ENCODE measurements around the gene RNF157. TPM values are rescaled to one million over a fixed set of nuclear protein-coding genes. Genes with fewer than 3 reads are reported as not detected.

The RNF157 gene
- total and polyA plus RNA-seq, 2 experiments from 2014 or later: 5.0 to 8.6 TPM

- Histone ChIP-seq H3K36me3 (replicated peaks; ENCODE audit: insufficient read depth, low read depth) (no peaks in the 10 kb centered on the region), H3K79me2 (no peaks in the 10 kb centered on the region), H4K20me1 (ENCODE audit: insufficient read depth, poor library complexity, severe bottlenecking) (no peaks in the 10 kb centered on the region), H3K4me2 (no peak overlapping the region), H3K4me3 (no peak overlapping the region), H2AFZ (no peak overlapping the region), H3K4me1 (ENCODE audit: insufficient read depth) (peaks cover 45% of the 10 kb centered on the region), H3K27me3 (peaks cover 80% of the 10 kb centered on the region), H3K9me3 (ENCODE audit: low read depth) (no peaks in the 10 kb centered on the region), H3K27ac (no peak overlapping the region), H3K9me2 (replicated peaks; ENCODE audit: insufficient read depth) (no peaks in the 10 kb centered on the region)
- TF ChIP-seq EZH2phosphoT487 (IDR thresholded peaks at IDR 0.05; ENCODE audit: low read depth, severe bottlenecking, unreplicated experiment) (no peak), CTCF (IDR thresholded peaks at IDR 0.05; ENCODE audit: poor library complexity) (no peak), EZH2 (IDR thresholded peaks at IDR 0.05; ENCODE audit: borderline replicate concordance) (no peak)
- DNase-seq (ENCODE audit: low spot score): no peak
- WGBS (ENCODE audit: low lambda C conversion rate, missing lambda C conversion rate): 61% methylated on average over 8 of the region's 8 CpGs
Measured at GRCh38 chr17:76135810-76136188, 104.5 kb downstream of the RNF157 start.

- Histone ChIP-seq H3K9me3 (ENCODE audit: low read depth) (no peaks in the 10 kb centered on the region), H2AFZ (no peak overlapping the region), H3K27me3 (peaks cover 75% of the 10 kb centered on the region), H3K36me3 (replicated peaks; ENCODE audit: insufficient read depth, low read depth) (no peaks in the 10 kb centered on the region), H3K9me2 (replicated peaks; ENCODE audit: insufficient read depth) (no peaks in the 10 kb centered on the region), H3K4me3 (no peak overlapping the region), H3K27ac (no peak overlapping the region), H3K4me1 (ENCODE audit: insufficient read depth) (peaks cover 39% of the 10 kb centered on the region), H3K4me2 (no peak overlapping the region), H4K20me1 (ENCODE audit: insufficient read depth, poor library complexity, severe bottlenecking) (no peaks in the 10 kb centered on the region), H3K79me2 (no peaks in the 10 kb centered on the region)
- TF ChIP-seq EZH2phosphoT487 (IDR thresholded peaks at IDR 0.05; ENCODE audit: low read depth, severe bottlenecking, unreplicated experiment) (no peak), EZH2 (IDR thresholded peaks at IDR 0.05; ENCODE audit: borderline replicate concordance) (no peak), CTCF (IDR thresholded peaks at IDR 0.05; ENCODE audit: poor library complexity) (no peak)
- WGBS (ENCODE audit: low lambda C conversion rate, missing lambda C conversion rate): 52% methylated on average over 22 of the region's 22 CpGs
- DNase-seq (ENCODE audit: low spot score): no peak
Measured at GRCh38 chr17:76134911-76135809, 105.1 kb downstream of the RNF157 start.

- Histone ChIP-seq H3K79me2 (no peaks in the 10 kb centered on the region), H3K4me3 (no peak overlapping the region), H3K9me3 (ENCODE audit: low read depth) (no peaks in the 10 kb centered on the region), H3K4me1 (ENCODE audit: insufficient read depth) (peaks cover 20% of the 10 kb centered on the region), H3K9me2 (replicated peaks; ENCODE audit: insufficient read depth) (no peaks in the 10 kb centered on the region), H3K27ac (peak overlapping the region; percentile 7), H3K27me3 (peaks cover 51% of the 10 kb centered on the region), H2AFZ (no peak overlapping the region), H3K36me3 (replicated peaks; ENCODE audit: insufficient read depth, low read depth) (no peaks in the 10 kb centered on the region), H4K20me1 (ENCODE audit: insufficient read depth, poor library complexity, severe bottlenecking) (no peaks in the 10 kb centered on the region), H3K4me2 (peak overlapping the region; percentile 38)
- TF ChIP-seq EZH2 (IDR thresholded peaks at IDR 0.05; ENCODE audit: borderline replicate concordance) (no peak), CTCF (IDR thresholded peaks at IDR 0.05; ENCODE audit: poor library complexity) (peak; percentile 26)
- 40% methylated on average over 11 of the region's 21 CpGs for WGBS (ENCODE audit: low lambda C conversion rate, missing lambda C conversion rate)
- DNase-seq (ENCODE audit: low spot score): peak; percentile 84
Measured at GRCh38 chr17:76132574-76133338, 107.5 kb downstream of the RNF157 start.

Measured in hepatocyte (in vitro differentiated cells).